NCI-H446 treated with DMSO at 0.1 percent for 48 hours (cell line): ENCODE data around the gene SLC6A13.
A peak's percentile ranks its signal among the peaks of the same experiment; 100 is the strongest.
"Not testable (repeated sequence)": the region's sequence is repeated elsewhere in the genome, so short reads cannot be mapped to it uniquely, and the experiment has no call there.

ENCODE experiments used
- DNase-seq: peaks from one replicate; lab custom pipeline; 2025; lab: John Stamatoyannopoulos, UW

The SLC6A13 gene

GRCh38 chr12:197911-198695 is 64.5 kb downstream of the SLC6A13 start:
- DNase-seq = no peak

GRCh38 chr12:197347-197746 is 65.3 kb downstream of the SLC6A13 start:
- no peak for DNase-seq

GRCh38 chr12:196436-196835 is 66.2 kb downstream of the SLC6A13 start:
- no peak for DNase-seq

- no peak for DNase-seq
Observed at GRCh38 chr12:195951-196350, 66.7 kb downstream of the SLC6A13 start.

GRCh38 chr12:195156-195555 is 67.5 kb downstream of the SLC6A13 start:
- DNase-seq = no peak

GRCh38 chr12:194276-194675 is 68.4 kb downstream of the SLC6A13 start:
- no peak for DNase-seq

GRCh38 chr12:193261-193660 is 69.4 kb downstream of the SLC6A13 start:
- no peak for DNase-seq

- no peak for DNase-seq
Observed at GRCh38 chr12:191541-191940, 71.1 kb downstream of the SLC6A13 start.

- DNase-seq = no peak
Observed at GRCh38 chr12:190881-191280, 71.8 kb downstream of the SLC6A13 start.

- no peak for DNase-seq
Observed at GRCh38 chr12:189622-189962, 73.0 kb downstream of the SLC6A13 start.

GRCh38 chr12:188910-189621 is 73.6 kb downstream of the SLC6A13 start:
- DNase-seq = no peak

GRCh38 chr12:187986-188909 is 74.4 kb downstream of the SLC6A13 start:
- DNase-seq = not testable (repeated sequence)

- DNase-seq = no peak
Observed at GRCh38 chr12:186006-186625, 76.5 kb downstream of the SLC6A13 start.

- DNase-seq = no peak
Observed at GRCh38 chr12:185576-185955, 77.1 kb downstream of the SLC6A13 start.

GRCh38 chr12:184811-185575 is 77.6 kb downstream of the SLC6A13 start:
- DNase-seq = no peak

- DNase-seq = no peak
Observed at GRCh38 chr12:182381-182892, 80.2 kb downstream of the SLC6A13 start.

- DNase-seq = no peak
Observed at GRCh38 chr12:181921-182320, 80.7 kb downstream of the SLC6A13 start.

- no peak for DNase-seq
Observed at GRCh38 chr12:180445-180844, 82.2 kb downstream of the SLC6A13 start.

GRCh38 chr12:179885-180284 is 82.8 kb downstream of the SLC6A13 start:
- no peak for DNase-seq

- DNase-seq = peak; percentile 77
Observed at GRCh38 chr12:179131-179884, 83.3 kb downstream of the SLC6A13 start.

- no peak for DNase-seq
Observed at GRCh38 chr12:178829-179109, 83.9 kb downstream of the SLC6A13 start.
